ENCODE data around the gene XYLB. TPM values are rescaled to one million over a fixed set of nuclear protein-coding genes. Genes with fewer than 3 reads are reported as not detected.

Gene XYLB
- 6.4 and 8.8 TPM in 2 replicates for total RNA-seq

GRCh38 chr3:38346587-38347410 is at the start of gene XYLB:
XYLB (plus strand) TSS chr3:38346785; CDS start chr3:38346869, 84 bp downstream.

GRCh38 chr3:38453075-38453912 is 106.7 kb downstream of the XYLB start, which contains the start of gene ACVR2B:
ACVR2B (plus strand) TSS chr3:38453890; CDS start chr3:38454323, 433 bp downstream.

Other genes with a start within 250 kb of the XYLB start
- 25.3 and 28.1 TPM in 2 replicates for gene ACAA1, start 209.7 kb upstream of the XYLB start, total RNA-seq
- gene MYD88, start 208.1 kb upstream of the XYLB start, total RNA-seq = 13.2 and 13.9 TPM in 2 replicates
- 40.7 and 51.3 TPM in 2 replicates for gene OXSR1, start 181.2 kb upstream of the XYLB start, total RNA-seq
- gene SLC22A13, start 81.0 kb upstream of the XYLB start, total RNA-seq = 0.46 and 1.2 TPM in 2 replicates
- gene SLC22A14, start 64.5 kb upstream of the XYLB start, total RNA-seq = 0.46 and 0.66 TPM in 2 replicates
- 3.2 and 4.0 TPM in 2 replicates for gene ACVR2B, start 107.1 kb downstream of the XYLB start, total RNA-seq
- gene EXOG, start 149.6 kb downstream of the XYLB start, total RNA-seq = 8.9 and 46.1 TPM in 2 replicates

All from smooth muscle cell of the pulmonary artery (primary cell).